H9 (cell line): ENCODE results near the gene PTPRJ. TPM values are rescaled to one million over a fixed set of nuclear protein-coding genes. Genes with fewer than 3 reads are reported as not detected.
A peak's percentile ranks its signal among the peaks of the same experiment; 100 is the strongest.

Experiments used
- DNase-seq: peaks from one replicate; pipeline ENCODE4 v3.0.0-alpha.2; 2017
- H2AFZ ChIP-seq: one replicate; pipeline ENCODE4 v1.6.1; 2013; ENCODE audit warnings: mild to moderate bottlenecking, low read length, control low read depth, moderate library complexity
- H2AK5ac ChIP-seq: 2 replicates; pipeline ENCODE4 v1.6.1; 2013; ENCODE audit warnings: low read length, control low read depth, mixed read lengths; ENCODE audit not compliant: insufficient read length
- H2BK120ac ChIP-seq: one replicate; pipeline ENCODE4 v1.6.1; 2013; ENCODE audit warnings: low read depth, mild to moderate bottlenecking, low read length, control low read depth, inconsistent platforms; ENCODE audit not compliant: poor library complexity, severe bottlenecking
- H2BK12ac ChIP-seq: 2 replicates; pipeline ENCODE4 v1.6.1; 2013; ENCODE audit warnings: low read length, control low read depth, mixed read lengths, low read depth; ENCODE audit not compliant: insufficient read length
- H2BK15ac ChIP-seq: 2 replicates; pipeline ENCODE4 v1.6.1; 2013; ENCODE audit warnings: low read depth, low read length, control low read depth
- H2BK20ac ChIP-seq: one replicate; pipeline ENCODE4 v1.6.1; 2013; ENCODE audit warnings: low read depth, mild to moderate bottlenecking, low read length, control low read depth, inconsistent platforms; ENCODE audit not compliant: poor library complexity, severe bottlenecking
- H2BK5ac ChIP-seq: 2 replicates; pipeline ENCODE4 v1.6.1; 2013; ENCODE audit warnings: low read length, control low read depth, mixed read lengths; ENCODE audit not compliant: insufficient read length
- H3K14ac ChIP-seq: 2 replicates; pipeline ENCODE4 v1.6.1; 2013; ENCODE audit warnings: low read length, control low read depth; ENCODE audit not compliant: insufficient read depth
- H3K18ac ChIP-seq: 2 replicates; pipeline ENCODE4 v1.6.1; 2013; ENCODE audit warnings: low read depth, mild to moderate bottlenecking, mixed read lengths, low read length, control low read depth; ENCODE audit not compliant: insufficient read length
- H3K23ac ChIP-seq: 2 replicates; pipeline ENCODE4 v1.6.1; 2013; ENCODE audit warnings: low read length, control low read depth, mixed read lengths, low read depth; ENCODE audit not compliant: insufficient read length
- H3K23me2 ChIP-seq: 2 replicates; pipeline ENCODE4 v1.6.1; 2013; ENCODE audit warnings: low read depth, mild to moderate bottlenecking, mixed read lengths, low read length, control low read depth; ENCODE audit not compliant: insufficient read length, poor library complexity, severe bottlenecking
- H3K27ac ChIP-seq: 2 replicates; pipeline ENCODE4 v1.5.1; 2013; ENCODE audit warnings: low read length, control low read depth, mixed read lengths, low read depth; ENCODE audit not compliant: insufficient read length
- H3K27me3 ChIP-seq: 2 replicates; pipeline ENCODE4 v1.6.1; 2013; ENCODE audit warnings: low read length, control low read depth, inconsistent platforms; ENCODE audit not compliant: insufficient read depth
- H3K4ac ChIP-seq: 2 replicates; pipeline ENCODE4 v1.6.1; 2013; ENCODE audit warnings: low read depth, mild to moderate bottlenecking, control low read depth, inconsistent platforms, low read length, moderate library complexity
- H3K4me1 ChIP-seq: 2 replicates; pipeline ENCODE4 v1.6.1; 2013; ENCODE audit warnings: low read length, control low read depth, inconsistent platforms; ENCODE audit not compliant: insufficient read depth
- H3K4me2 ChIP-seq: 2 replicates; pipeline ENCODE4 v1.6.1; 2013; ENCODE audit warnings: low read length, control low read depth, mixed read lengths; ENCODE audit not compliant: insufficient read length, insufficient read depth
- H3K56ac ChIP-seq: 2 replicates; pipeline ENCODE4 v1.6.1; 2013; ENCODE audit warnings: low read depth, mild to moderate bottlenecking, mixed read lengths, low read length, control low read depth; ENCODE audit not compliant: insufficient read length
- H3K79me1 ChIP-seq: 2 replicates; pipeline ENCODE4 v1.6.1; 2013; ENCODE audit warnings: low read depth, mild to moderate bottlenecking, moderate library complexity, low read length, control low read depth, inconsistent platforms; ENCODE audit not compliant: insufficient read depth, poor library complexity, severe bottlenecking
- H3K79me2 ChIP-seq: 2 replicates; pipeline ENCODE4 v1.6.1; 2013; ENCODE audit warnings: low read length, control low read depth, inconsistent platforms; ENCODE audit not compliant: insufficient read depth
- H3K9ac ChIP-seq: 2 replicates; pipeline ENCODE4 v1.6.1; 2013; ENCODE audit warnings: low read length, control low read depth, mixed read lengths; ENCODE audit not compliant: insufficient read length; ENCODE audit errors: extremely low read depth
- H3K9me3 ChIP-seq: one replicate; pipeline ENCODE4 v1.6.1; 2013; ENCODE audit warnings: low read depth, low read length, inconsistent platforms; ENCODE audit not compliant: control insufficient read depth
- H3T11ph ChIP-seq: one replicate; pipeline ENCODE4 v1.6.1; 2013; ENCODE audit warnings: mild to moderate bottlenecking, low read length, control low read depth, inconsistent platforms
- H4K20me1 ChIP-seq: one replicate; pipeline ENCODE4 v1.6.1; 2013; ENCODE audit not compliant: control insufficient read depth, insufficient read length, insufficient read depth
- H4K5ac ChIP-seq: 2 replicates; pipeline ENCODE4 v1.6.1; 2013; ENCODE audit warnings: low read depth, mild to moderate bottlenecking, mixed read lengths, low read length, control low read depth; ENCODE audit not compliant: insufficient read length
- H4K8ac ChIP-seq: replicated peaks from 2 replicates; pipeline ENCODE4 v1.6.1; 2013; ENCODE audit warnings: low read length, control low read depth, mixed read lengths, low read depth; ENCODE audit not compliant: insufficient read length
- H4K91ac ChIP-seq: 2 replicates; pipeline ENCODE4 v1.6.1; 2013; ENCODE audit warnings: low read depth, mild to moderate bottlenecking, moderate library complexity, mixed read lengths, low read length, control low read depth; ENCODE audit not compliant: insufficient read length
- H3K27ac Mint-ChIP-seq, 3 experiments: 2 replicates in 2 of 3; 3 replicates in 1 of 3; pipeline ENCODE4 v1.8.0; 2020 to 2021; ENCODE audit warnings: mixed read lengths in 3 of 3, mild to moderate bottlenecking in 1 of 3, moderate library complexity in 1 of 3
- H3K27me3 Mint-ChIP-seq: 2 replicates; pipeline ENCODE4 v1.8.0; 2021; ENCODE audit warnings: low read depth, mild to moderate bottlenecking, moderate library complexity, mixed read lengths
- H3K36me3 Mint-ChIP-seq, 3 experiments: 2 replicates in 2 of 3; 3 replicates in 1 of 3; pipeline ENCODE4 v1.8.0; 2020 to 2021; ENCODE audit warnings: low read depth in 3 of 3, mixed read lengths in 3 of 3; ENCODE audit not compliant: insufficient read depth in 1 of 3
- H3K4me1 Mint-ChIP-seq, 2 experiments: 2 replicates each; pipeline ENCODE4 v1.8.0; 2020; ENCODE audit warnings: mixed read lengths in 2 of 2
- H3K4me3 Mint-ChIP-seq, 2 experiments: 2 replicates in 1 of 2; 3 replicates in 1 of 2; pipeline ENCODE4 v1.8.0; 2020 to 2021; ENCODE audit warnings: mild to moderate bottlenecking in 2 of 2, mixed read lengths in 2 of 2, moderate library complexity in 1 of 2
- H3K9me3 Mint-ChIP-seq, 2 experiments: 2 replicates in 1 of 2; 3 replicates in 1 of 2; pipeline ENCODE4 v1.8.0; 2020; ENCODE audit warnings: mild to moderate bottlenecking in 2 of 2, mixed read lengths in 2 of 2, moderate library complexity in 1 of 2
- WGBS: extraction: QIAGEN DNeasy Blood & Tissue Kit; methylation state at CpG from one replicate; pipeline ENCODE4 v1.1.7; 2013; ENCODE audit warnings: missing lambda C conversion rate, low lambda C conversion rate, mixed read lengths; ENCODE audit not compliant: insufficient read length; ENCODE audit errors: extremely low coverage; 5-methylcytosine and 5-hydroxymethylcytosine counted together
- total RNA-seq: library from RNA; stranded (reverse); gene quantifications from 2 replicates; pipeline ENCODE4 v1.2.1, GENCODE V29; 2021
- TF ChIP-seq, protein P1 (sequence below): fragments of 200-600 bp; sonication (generic); conservative IDR thresholded peaks from 3 replicates; pipeline ENCODE4 v1.8.0; 2021; ENCODE audit warnings: antibody characterized with exemption, mild to moderate bottlenecking

PTPRJ gene
- total RNA-seq, 1 experiment from 2014 or later = 10.6 TPM

DNA sequence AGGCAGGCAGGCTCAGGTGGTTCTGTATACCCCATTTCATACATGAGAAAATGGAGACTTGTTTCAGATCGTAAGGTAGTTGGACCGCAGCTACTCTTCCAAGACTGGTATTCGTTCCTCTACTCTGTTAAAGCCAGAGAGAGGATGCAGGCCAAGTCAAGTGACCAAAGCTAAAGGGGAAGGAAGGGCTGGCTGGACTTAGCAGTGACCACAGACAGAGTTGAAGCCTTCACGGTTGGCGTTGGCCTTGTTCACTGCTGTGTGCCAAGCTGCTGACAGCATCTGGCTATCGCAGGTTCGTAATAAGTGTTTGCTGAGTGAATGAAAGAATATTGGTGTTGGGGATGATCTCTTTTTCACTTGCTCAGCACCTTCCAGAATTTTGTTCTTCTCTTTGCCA, 64.2 kb downstream of the PTPRJ start:
- H3K79me2 ChIP-seq = no peaks in the 10 kb centered on the region
- H2BK15ac ChIP-seq = no peak overlapping the region
- no peak overlapping the region for H3K4me2 ChIP-seq
- no peak overlapping the region for H3K4ac ChIP-seq
- peak overlapping the region; percentile 35 for H3K18ac ChIP-seq
- H4K20me1 ChIP-seq = no peaks in the 10 kb centered on the region
- DNase-seq = no peak
- H3K23ac ChIP-seq = no peak overlapping the region
- no peaks in the 10 kb centered on the region for H3K36me3 Mint-ChIP-seq
- no peaks in the 10 kb centered on the region for H3K9me3 Mint-ChIP-seq
- no peak overlapping the region for H3K27ac ChIP-seq
- no peak overlapping the region for H3K4me3 Mint-ChIP-seq
- no peak overlapping the region for H2AK5ac ChIP-seq
- no peak overlapping the region for H2BK20ac ChIP-seq
- H3K27me3 ChIP-seq = no peaks in the 10 kb centered on the region
- TF ChIP-seq, protein P1, sequence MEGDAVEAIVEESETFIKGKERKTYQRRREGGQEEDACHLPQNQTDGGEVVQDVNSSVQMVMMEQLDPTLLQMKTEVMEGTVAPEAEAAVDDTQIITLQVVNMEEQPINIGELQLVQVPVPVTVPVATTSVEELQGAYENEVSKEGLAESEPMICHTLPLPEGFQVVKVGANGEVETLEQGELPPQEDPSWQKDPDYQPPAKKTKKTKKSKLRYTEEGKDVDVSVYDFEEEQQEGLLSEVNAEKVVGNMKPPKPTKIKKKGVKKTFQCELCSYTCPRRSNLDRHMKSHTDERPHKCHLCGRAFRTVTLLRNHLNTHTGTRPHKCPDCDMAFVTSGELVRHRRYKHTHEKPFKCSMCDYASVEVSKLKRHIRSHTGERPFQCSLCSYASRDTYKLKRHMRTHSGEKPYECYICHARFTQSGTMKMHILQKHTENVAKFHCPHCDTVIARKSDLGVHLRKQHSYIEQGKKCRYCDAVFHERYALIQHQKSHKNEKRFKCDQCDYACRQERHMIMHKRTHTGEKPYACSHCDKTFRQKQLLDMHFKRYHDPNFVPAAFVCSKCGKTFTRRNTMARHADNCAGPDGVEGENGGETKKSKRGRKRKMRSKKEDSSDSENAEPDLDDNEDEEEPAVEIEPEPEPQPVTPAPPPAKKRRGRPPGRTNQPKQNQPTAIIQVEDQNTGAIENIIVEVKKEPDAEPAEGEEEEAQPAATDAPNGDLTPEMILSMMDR = no peak
- H4K91ac ChIP-seq = no peak overlapping the region
- no peak overlapping the region for H3K9ac ChIP-seq
- no peaks in the 10 kb centered on the region for H3K79me1 ChIP-seq
- no peak overlapping the region for H2BK120ac ChIP-seq
- peak overlapping the region; percentile 18; the same call in 1 of the 2 replicates for H3K14ac ChIP-seq
- H3K4me1 ChIP-seq = no peaks in the 10 kb centered on the region; the same call in 1 of the 2 replicates
- no peak overlapping the region for H3K56ac ChIP-seq
- H2BK12ac ChIP-seq = no peak overlapping the region
- H3K9me3 ChIP-seq = no peaks in the 10 kb centered on the region
- H2AFZ ChIP-seq = no peak overlapping the region
- H4K5ac ChIP-seq = no peak overlapping the region
- peak overlapping the region in 2 of 3 experiments; percentile 40 to 78; a peak in 3 of 7 replicates for H3K27ac Mint-ChIP-seq
- H3K27me3 Mint-ChIP-seq = no peaks in the 10 kb centered on the region
- H3T11ph ChIP-seq = no peak overlapping the region
- H4K8ac ChIP-seq = no peak overlapping the region
- WGBS = no CpG with 5 or more reads among the region's 7 CpGs
- H3K4me1 Mint-ChIP-seq = peaks cover 24 to 31% of the 10 kb centered on the region in 2 experiments
- H3K23me2 ChIP-seq = no peaks in the 10 kb centered on the region
- no peak overlapping the region for H2BK5ac ChIP-seq
